ENCODE results near the gene PTPRT.

The PTPRT gene

GRCh38 chr20:42378826-42379225 lies 810.9 kb downstream of the PTPRT start:
- no peak for TF ChIP-seq CTCF (IDR thresholded peaks at IDR 0.05)
- no peak overlapping the region for H3K4me3 ChIP-seq
- H3K27ac ChIP-seq: no peak overlapping the region
- DNase-seq (ENCODE audit: low spot score): no peak

- H3K27ac ChIP-seq: no peak overlapping the region
- no peak overlapping the region for H3K4me3 ChIP-seq
- no peak for DNase-seq (ENCODE audit: low spot score)
- TF ChIP-seq CTCF (IDR thresholded peaks at IDR 0.05): no peak
Measured at GRCh38 chr20:42376131-42376530, 813.6 kb downstream of the PTPRT start.

GRCh38 chr20:42373049-42373448 lies 816.7 kb downstream of the PTPRT start:
- TF ChIP-seq CTCF (IDR thresholded peaks at IDR 0.05): no peak
- Histone ChIP-seq H3K27ac (no peak overlapping the region), H3K4me3 (no peak overlapping the region)
- no peak for DNase-seq (ENCODE audit: low spot score)

- no peak overlapping the region for H3K4me3 ChIP-seq
- no peak for TF ChIP-seq CTCF (IDR thresholded peaks at IDR 0.05)
- H3K27ac ChIP-seq: no peak overlapping the region
- DNase-seq (ENCODE audit: low spot score): no peak
Measured at GRCh38 chr20:42370075-42370474, 819.6 kb downstream of the PTPRT start.

GRCh38 chr20:42368910-42369309 lies 820.8 kb downstream of the PTPRT start:
- H3K27ac ChIP-seq: no peak overlapping the region
- no peak for DNase-seq (ENCODE audit: low spot score)
- no peak overlapping the region for H3K4me3 ChIP-seq
- TF ChIP-seq CTCF (IDR thresholded peaks at IDR 0.05): no peak

- no peak overlapping the region for H3K27ac ChIP-seq
- no peak for TF ChIP-seq CTCF (IDR thresholded peaks at IDR 0.05)
- DNase-seq (ENCODE audit: low spot score): no peak
- H3K4me3 ChIP-seq: no peak overlapping the region
Measured at GRCh38 chr20:42366626-42367025, 823.1 kb downstream of the PTPRT start.

- Histone ChIP-seq H3K27ac (no peak overlapping the region), H3K4me3 (no peak overlapping the region)
- no peak for TF ChIP-seq CTCF (IDR thresholded peaks at IDR 0.05)
- no peak for DNase-seq (ENCODE audit: low spot score)
Measured at GRCh38 chr20:42364446-42364845, 825.3 kb downstream of the PTPRT start.
